GM18907 (cell line): ENCODE data around the gene LRRC2.
"Not testable (repeated sequence)": the region's sequence is repeated elsewhere in the genome, so short reads cannot be mapped to it uniquely, and the experiment has no call there.

ENCODE experiments used
- ATAC-seq: cut with Tn5 transposase; IDR thresholded peaks from one replicate; pipeline ENCODE4 v1.9.1; 2021; ENCODE audit warnings: mild to moderate bottlenecking, moderate library complexity; ENCODE audit not compliant: unreplicated experiment

LRRC2 gene

GRCh38 chr3:46584598-46585467 lies 18.7 kb upstream of the LRRC2 start:
- ATAC-seq: no peak

- no peak for ATAC-seq
Observed at GRCh38 chr3:46580675-46581074, 14.6 kb upstream of the LRRC2 start.

GRCh38 chr3:46579756-46580286 lies 13.7 kb upstream of the LRRC2 start:
- no peak for ATAC-seq

- ATAC-seq: no peak
Observed at GRCh38 chr3:46578973-46579755, 13.1 kb upstream of the LRRC2 start.

GRCh38 chr3:46577580-46578249 lies 11.6 kb upstream of the LRRC2 start:
- ATAC-seq: not testable (repeated sequence)

GRCh38 chr3:46576879-46577278 lies 10.8 kb upstream of the LRRC2 start:
- ATAC-seq: no peak

- no peak for ATAC-seq
Observed at GRCh38 chr3:46576386-46576785, 10.3 kb upstream of the LRRC2 start.

GRCh38 chr3:46575577-46576222 lies 9.6 kb upstream of the LRRC2 start:
- no peak for ATAC-seq

- no peak for ATAC-seq
Observed at GRCh38 chr3:46574881-46575576, 8.9 kb upstream of the LRRC2 start.

GRCh38 chr3:46574243-46574646 lies 8.1 kb upstream of the LRRC2 start:
- ATAC-seq: no peak

GRCh38 chr3:46573701-46574100 lies 7.6 kb upstream of the LRRC2 start:
- no peak for ATAC-seq

- no peak for ATAC-seq
Observed at GRCh38 chr3:46571684-46572083, 5.6 kb upstream of the LRRC2 start.

GRCh38 chr3:46565607-46566039 lies 479 bp downstream of the LRRC2 start:
- ATAC-seq: no peak

GRCh38 chr3:46565077-46565476 lies 1.0 kb downstream of the LRRC2 start:
- no peak for ATAC-seq

GRCh38 chr3:46564190-46565021 lies 1.7 kb downstream of the LRRC2 start:
- ATAC-seq: no peak

GRCh38 chr3:46561951-46562350 lies 4.2 kb downstream of the LRRC2 start:
- no peak for ATAC-seq

GRCh38 chr3:46561511-46561910 lies 4.6 kb downstream of the LRRC2 start:
- no peak for ATAC-seq

- ATAC-seq: no peak
Observed at GRCh38 chr3:46559091-46559704, 6.9 kb downstream of the LRRC2 start.
